Fibroblast of the aortic adventitia (primary cell): Measurements from ENCODE around the gene FICD. TPM values are rescaled to one million over a fixed set of nuclear protein-coding genes. Genes with fewer than 3 reads are reported as not detected.

Experiments used
- DNase-seq: peaks from one replicate; pipeline ENCODE4 v3.0.0-alpha.2; 2010; ENCODE audit warnings: low read depth
- H3K4me3 ChIP-seq: 2 replicates; pipeline ENCODE4 v1.5.1; 2011; ENCODE audit warnings: low read depth, mild to moderate bottlenecking, control low read depth, low read length, moderate library complexity
- CTCF ChIP-seq: IDR thresholded peaks from 2 replicates; pipeline ENCODE4 v1.5.1; 2011; ENCODE audit warnings: mild to moderate bottlenecking, low read length, control low read depth, inconsistent platforms; ENCODE audit not compliant: insufficient read depth
- total RNA-seq: library from RNA; depleted of rRNA; stranded (reverse); fragments of >200 nt; gene quantifications from 2 replicates; pipeline ENCODE4 v1.2.3, GENCODE V29; 2012; ENCODE audit warnings: low replicate concordance

Gene FICD
- total RNA-seq, 1 donor: 11.6 TPM

GRCh38 chr12:108505129-108505528 lies 9.9 kb upstream of the FICD start:
- no peak for DNase-seq
- H3K4me3 ChIP-seq: no peak overlapping the region
- TF ChIP-seq CTCF: no peak

- no peak for DNase-seq
- H3K4me3 ChIP-seq: no peak overlapping the region
- no peak for TF ChIP-seq CTCF
Observed at GRCh38 chr12:108507971-108508642, 7.0 kb upstream of the FICD start.

- TF ChIP-seq CTCF: no peak
- no peak for DNase-seq
- H3K4me3 ChIP-seq: no peak overlapping the region
Observed at GRCh38 chr12:108509806-108510205, 5.3 kb upstream of the FICD start.

- H3K4me3 ChIP-seq: no peak overlapping the region
- TF ChIP-seq CTCF: no peak
- DNase-seq: no peak
Observed at GRCh38 chr12:108510836-108511235, 4.2 kb upstream of the FICD start.

GRCh38 chr12:108511633-108512540 lies 3.2 kb upstream of the FICD start:
- TF ChIP-seq CTCF: peak; percentile 84
- H3K4me3 ChIP-seq: no peak overlapping the region
- peak; percentile 76 for DNase-seq

- peak overlapping the region; percentile 59 for H3K4me3 ChIP-seq
- no peak for TF ChIP-seq CTCF
- no peak for DNase-seq
Observed at GRCh38 chr12:108514468-108514972, 557 bp upstream of the FICD start.
